ENCODE measurements around the gene CAMTA1. TPM values are rescaled to one million over a fixed set of nuclear protein-coding genes. Genes with fewer than 3 reads are reported as not detected.

The CAMTA1 gene
- polyA plus RNA-seq, 1 donor from 2014 or later = 162 TPM

GRCh38 chr1:7374563-7375160 lies 589.4 kb downstream of the CAMTA1 start:
- no peak overlapping the region for H3K4me3 ChIP-seq (ENCODE audit: low read length)
- H4K20me1 ChIP-seq (ENCODE audit: insufficient read depth) = no peaks in the 10 kb centered on the region
- no peaks in the 10 kb centered on the region for H3K9me2 ChIP-seq (ENCODE audit: insufficient read depth, low read length)
- H2AFZ ChIP-seq (ENCODE audit: low read depth, low read length) = no peak overlapping the region
- no peaks in the 10 kb centered on the region for H3K79me2 ChIP-seq (replicated peaks; ENCODE audit: insufficient read depth, low read length)
- no peak overlapping the region for H3K9ac ChIP-seq (ENCODE audit: low read length)
- H3K4me2 ChIP-seq (ENCODE audit: low read length) = no peak overlapping the region
- no peaks in the 10 kb centered on the region for H3K9me3 ChIP-seq (ENCODE audit: low read length)
- no peaks in the 10 kb centered on the region for H3K27me3 ChIP-seq (ENCODE audit: insufficient read depth, low read depth, low read length)
- no peaks in the 10 kb centered on the region for H3K36me3 ChIP-seq (ENCODE audit: insufficient read depth, low read length)
- no peaks in the 10 kb centered on the region for H3F3A ChIP-seq (ENCODE audit: insufficient read depth, low read length, poor library complexity, severe bottlenecking)
- TF ChIP-seq EP300 (conservative IDR thresholded peaks at IDR 0.05; ENCODE audit: poor library complexity, severe bottlenecking) (no peak), CTCF (IDR thresholded peaks at IDR 0.05; ENCODE audit: poor library complexity, severe bottlenecking) (no peak), EZH2 (IDR thresholded peaks at IDR 0.05; ENCODE audit: borderline replicate concordance, insufficient read depth, low read length, poor library complexity, severe bottlenecking) (no peak), REST (IDR thresholded peaks at IDR 0.05; ENCODE audit: borderline replicate concordance) (no peak), SMC3 (conservative IDR thresholded peaks at IDR 0.05; ENCODE audit: poor library complexity) (no peak), POLR2AphosphoS5 (IDR thresholded peaks at IDR 0.05) (no peak), RAD21 (conservative IDR thresholded peaks at IDR 0.05) (no peak), MXI1 (conservative IDR thresholded peaks at IDR 0.05; ENCODE audit: poor library complexity, severe bottlenecking) (no peak), TAF1 (IDR thresholded peaks at IDR 0.05; ENCODE audit: low read depth) (no peak)
- no peak overlapping the region for H3K27ac ChIP-seq (ENCODE audit: low read length)

- TF ChIP-seq CTCF (IDR thresholded peaks at IDR 0.05; ENCODE audit: poor library complexity, severe bottlenecking) (no peak), REST (IDR thresholded peaks at IDR 0.05; ENCODE audit: borderline replicate concordance) (no peak), SMC3 (conservative IDR thresholded peaks at IDR 0.05; ENCODE audit: poor library complexity) (no peak), EP300 (conservative IDR thresholded peaks at IDR 0.05; ENCODE audit: poor library complexity, severe bottlenecking) (no peak)
- no peak overlapping the region for H3K9ac ChIP-seq (ENCODE audit: low read length)
- H3K36me3 ChIP-seq (ENCODE audit: insufficient read depth, low read length) = no peaks in the 10 kb centered on the region
These were observed 590.1 kb downstream of the CAMTA1 start for GRCh38 chr1:7375329-7375728.

More at GRCh38 chr1:7375329-7375728, 590.1 kb downstream of the CAMTA1 start:
- Histone ChIP-seq H2AFZ (ENCODE audit: low read depth, low read length) (no peak overlapping the region), H4K20me1 (ENCODE audit: insufficient read depth) (no peaks in the 10 kb centered on the region), H3K9me2 (ENCODE audit: insufficient read depth, low read length) (no peaks in the 10 kb centered on the region), H3K4me2 (ENCODE audit: low read length) (no peak overlapping the region), H3F3A (ENCODE audit: insufficient read depth, low read length, poor library complexity, severe bottlenecking) (no peaks in the 10 kb centered on the region), H3K79me2 (replicated peaks; ENCODE audit: insufficient read depth, low read length) (no peaks in the 10 kb centered on the region), H3K9me3 (ENCODE audit: low read length) (no peaks in the 10 kb centered on the region), H3K27me3 (ENCODE audit: insufficient read depth, low read depth, low read length) (no peaks in the 10 kb centered on the region), H3K27ac (ENCODE audit: low read length) (no peak overlapping the region), H3K4me3 (ENCODE audit: low read length) (no peak overlapping the region)

All from neural cell (in vitro differentiated cells).